Upper lobe of left lung (tissue), 4 donors: Measurements from ENCODE around the gene KLF6.

Source experiments
- POLR2A ChIP-seq, 4 donors: fragments of 450-650 bp; IDR thresholded peaks; one replicate each; pipeline ENCODE4 v1.5.1; 2016 to 2017; ENCODE audit warnings: antibody characterized with exemption in 4 of 4, mild to moderate bottlenecking in 2 of 4
- POLR2AphosphoS5 ChIP-seq, 2 donors: sonication (generic); formaldehyde crosslinking; IDR thresholded peaks; one replicate each; pipeline ENCODE4 v1.5.1; 2017; ENCODE audit warnings: antibody characterized with exemption in 2 of 2
- TF ChIP-seq, protein P1 (sequence below), 6 experiments: fragments of 450-650 bp in 4 of 6; fragments of 200-600 bp in 2 of 6; sonication (generic) in 2 of 6; IDR thresholded peaks; one replicate each; pipeline ENCODE4 v1.5.1; 2016 to 2019; ENCODE audit warnings: antibody characterized with exemption in 6 of 6

GRCh38 chr10:3805201-3805790, 20.3 kb upstream of the KLF6 start:
- peak in 1 of 4 donors; percentile 53 for TF ChIP-seq POLR2A (IDR thresholded peaks at IDR 0.05)
- TF ChIP-seq, protein P1, sequence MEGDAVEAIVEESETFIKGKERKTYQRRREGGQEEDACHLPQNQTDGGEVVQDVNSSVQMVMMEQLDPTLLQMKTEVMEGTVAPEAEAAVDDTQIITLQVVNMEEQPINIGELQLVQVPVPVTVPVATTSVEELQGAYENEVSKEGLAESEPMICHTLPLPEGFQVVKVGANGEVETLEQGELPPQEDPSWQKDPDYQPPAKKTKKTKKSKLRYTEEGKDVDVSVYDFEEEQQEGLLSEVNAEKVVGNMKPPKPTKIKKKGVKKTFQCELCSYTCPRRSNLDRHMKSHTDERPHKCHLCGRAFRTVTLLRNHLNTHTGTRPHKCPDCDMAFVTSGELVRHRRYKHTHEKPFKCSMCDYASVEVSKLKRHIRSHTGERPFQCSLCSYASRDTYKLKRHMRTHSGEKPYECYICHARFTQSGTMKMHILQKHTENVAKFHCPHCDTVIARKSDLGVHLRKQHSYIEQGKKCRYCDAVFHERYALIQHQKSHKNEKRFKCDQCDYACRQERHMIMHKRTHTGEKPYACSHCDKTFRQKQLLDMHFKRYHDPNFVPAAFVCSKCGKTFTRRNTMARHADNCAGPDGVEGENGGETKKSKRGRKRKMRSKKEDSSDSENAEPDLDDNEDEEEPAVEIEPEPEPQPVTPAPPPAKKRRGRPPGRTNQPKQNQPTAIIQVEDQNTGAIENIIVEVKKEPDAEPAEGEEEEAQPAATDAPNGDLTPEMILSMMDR (IDR thresholded peaks at IDR 0.05), result no peak
- peak in 1 of 2 donors; percentile 71 for TF ChIP-seq POLR2AphosphoS5 (IDR thresholded peaks at IDR 0.05)
